HepG2 (cell line): ENCODE measurements around the gene HAUS5. TPM values are rescaled to one million over a fixed set of nuclear protein-coding genes. Genes with fewer than 3 reads are reported as not detected.

Source experiments
- DNMT3B ChIP-seq: conservative IDR thresholded peaks from 2 replicates; pipeline ENCODE4 v1.6.1; 2016; ENCODE audit warnings: missing biosample characterization, control low read depth
- ERF ChIP-seq: IDR thresholded peaks from 2 replicates; pipeline ENCODE4 v1.6.1; 2018; ENCODE audit warnings: missing biosample characterization, missing genetic modification reagents
- FOSL2 ChIP-seq: sonication (generic); formaldehyde crosslinking; IDR thresholded peaks from 2 replicates; pipeline ENCODE4 v1.4.0; 2020; ENCODE audit warnings: missing genetic modification reagents
- KDM3A ChIP-seq: IDR thresholded peaks from 2 replicates; pipeline ENCODE4 v1.6.1; 2018; ENCODE audit warnings: low read depth, missing compliant biosample characterization
- MAF1 ChIP-seq: sonication (generic); formaldehyde crosslinking; IDR thresholded peaks from 2 replicates; pipeline ENCODE4 v1.5.0; 2020; ENCODE audit warnings: missing genetic modification reagents, borderline replicate concordance
- ONECUT2 ChIP-seq: sonication (generic); formaldehyde crosslinking; IDR thresholded peaks from 2 replicates; pipeline ENCODE4 v1.4.0; 2020; ENCODE audit warnings: missing genetic modification reagents
- POLR2AphosphoS5 ChIP-seq: IDR thresholded peaks from 2 replicates; pipeline ENCODE4 v1.6.1; 2012; ENCODE audit warnings: low read depth, low read length
- TFDP2 ChIP-seq: sonication (generic); formaldehyde crosslinking; IDR thresholded peaks from 2 replicates; pipeline ENCODE4 v1.4.0; 2020; ENCODE audit warnings: missing genetic modification reagents
- TP53 ChIP-seq: sonication (generic); formaldehyde crosslinking; conservative IDR thresholded peaks from 2 replicates; pipeline ENCODE4 v1.4.0; 2020; ENCODE audit warnings: missing genetic modification reagents
- ZNF160 ChIP-seq: sonication (generic); formaldehyde crosslinking; IDR thresholded peaks from 2 replicates; pipeline ENCODE4 v1.8.0; 2022; ENCODE audit warnings: mild to moderate bottlenecking, inconsistent platforms, missing genetic modification reagents
- ZNF292 ChIP-seq: sonication (generic); formaldehyde crosslinking; IDR thresholded peaks from 2 replicates; pipeline ENCODE4 v1.8.1; 2022; ENCODE audit warnings: mild to moderate bottlenecking, low read depth, missing genetic modification reagents, borderline replicate concordance
- ZNF746 ChIP-seq: sonication (generic); formaldehyde crosslinking; IDR thresholded peaks from 2 replicates; pipeline ENCODE4 v1.8.0; 2022; ENCODE audit warnings: mild to moderate bottlenecking, missing genetic modification reagents
- ZNF772 ChIP-seq: sonication (generic); formaldehyde crosslinking; IDR thresholded peaks from 2 replicates; pipeline ENCODE4 v1.5.0; 2020; ENCODE audit warnings: mild to moderate bottlenecking, missing genetic modification reagents
- ZNF777 ChIP-seq: sonication (generic); formaldehyde crosslinking; IDR thresholded peaks from 2 replicates; pipeline ENCODE4 v1.4.0; 2020; ENCODE audit warnings: missing genetic modification reagents
- ZNF780A ChIP-seq: sonication (generic); formaldehyde crosslinking; IDR thresholded peaks from 2 replicates; pipeline ENCODE4 v1.8.0; 2022; ENCODE audit warnings: mild to moderate bottlenecking, missing genetic modification reagents, moderate library complexity
- polyA plus RNA-seq, 8 experiments: library from polyadenylated mRNA; depleted of rRNA in 3 of 8; stranded (reverse) in 7 of 8; unstranded in 1 of 8; fragments of >200 nt; fragmentation: Illumina TruSeq in 4 of 8; extraction: Trizol in 4 of 8; gene quantifications; 2 replicates each; pipeline versions ENCODE4 v1.2.1 to v1.2.3, GENCODE V29; 2011 to 2016; ENCODE audit warnings: low read depth in 4 of 8, missing spikeins in 1 of 8, mixed read lengths in 1 of 8; ENCODE audit not compliant: insufficient read depth in 1 of 8
- total RNA-seq, 5 experiments: library from RNA; depleted of rRNA; stranded (reverse); fragments of >200 nt; fragmentation: Illumina TruSeq; extraction: Trizol; gene quantifications; 2 replicates each; pipeline ENCODE4 v1.2.3, GENCODE V29; 2016; ENCODE audit warnings: low read depth in 1 of 5
- TF ChIP-seq, protein P1 (sequence below): sonication (generic); formaldehyde crosslinking; IDR thresholded peaks from 2 replicates; pipeline ENCODE4 v1.5.0; 2020; ENCODE audit warnings: mild to moderate bottlenecking, missing genetic modification reagents
- TF ChIP-seq, protein P2 (sequence below): sonication (generic); formaldehyde crosslinking; IDR thresholded peaks from 2 replicates; pipeline ENCODE4 v1.8.1; 2023; ENCODE audit warnings: missing genetic modification reagents, mild to moderate bottlenecking, borderline replicate concordance
- TF ChIP-seq, protein P3 (sequence below): sonication (generic); formaldehyde crosslinking; IDR thresholded peaks from 2 replicates; pipeline ENCODE4 v1.9.0; 2021; ENCODE audit warnings: missing genetic modification reagents, mild to moderate bottlenecking, borderline replicate concordance
- TF ChIP-seq, protein P4 (sequence below): sonication (generic); formaldehyde crosslinking; IDR thresholded peaks from 2 replicates; pipeline ENCODE4 v1.4.0; 2020; ENCODE audit warnings: missing genetic modification reagents

The HAUS5 gene
- total and polyA plus RNA-seq, 2 of the 13 experiments (the other 11 are each of a cell fraction or from before 2014, with no cell fraction given), result 10.3 to 17.7 TPM

- TF ChIP-seq MAF1 (CRISPR knock-in tag) (no peak), ZNF772 (peak; percentile 86), ZNF780A (0 out of 2 replicates have a peak, but pooled peaks have one; percentile 47), ERF (peak; percentile 69), POLR2AphosphoS5 (peak; percentile 77), ZNF160 (peak; percentile 73), ONECUT2 (CRISPR knock-in tag) (no peak), KDM3A (no peak; the same call in 1 of the 2 replicates), ZNF777 (CRISPR knock-in tag) (peak; percentile 98), ZNF292 (no peak), DNMT3B (CRISPR knock-in tag) (no peak), ZNF746 (no peak; the same call in 1 of the 2 replicates), FOSL2 (no peak; the same call in 1 of the 2 replicates), TP53 (CRISPR knock-in tag) (no peak), TFDP2 (CRISPR knock-in tag) (peak; percentile 90)
- TF ChIP-seq, protein P1, sequence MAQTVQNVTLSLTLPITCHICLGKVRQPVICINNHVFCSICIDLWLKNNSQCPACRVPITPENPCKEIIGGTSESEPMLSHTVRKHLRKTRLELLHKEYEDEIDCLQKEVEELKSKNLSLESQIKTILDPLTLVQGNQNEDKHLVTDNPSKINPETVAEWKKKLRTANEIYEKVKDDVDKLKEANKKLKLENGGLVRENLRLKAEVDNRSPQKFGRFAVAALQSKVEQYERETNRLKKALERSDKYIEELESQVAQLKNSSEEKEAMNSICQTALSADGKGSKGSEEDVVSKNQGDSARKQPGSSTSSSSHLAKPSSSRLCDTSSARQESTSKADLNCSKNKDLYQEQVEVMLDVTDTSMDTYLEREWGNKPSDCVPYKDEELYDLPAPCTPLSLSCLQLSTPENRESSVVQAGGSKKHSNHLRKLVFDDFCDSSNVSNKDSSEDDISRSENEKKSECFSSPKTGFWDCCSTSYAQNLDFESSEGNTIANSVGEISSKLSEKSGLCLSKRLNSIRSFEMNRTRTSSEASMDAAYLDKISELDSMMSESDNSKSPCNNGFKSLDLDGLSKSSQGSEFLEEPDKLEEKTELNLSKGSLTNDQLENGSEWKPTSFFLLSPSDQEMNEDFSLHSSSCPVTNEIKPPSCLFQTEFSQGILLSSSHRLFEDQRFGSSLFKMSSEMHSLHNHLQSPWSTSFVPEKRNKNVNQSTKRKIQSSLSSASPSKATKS (CRISPR knock-in tag), result no peak
- TF ChIP-seq, protein P2, sequence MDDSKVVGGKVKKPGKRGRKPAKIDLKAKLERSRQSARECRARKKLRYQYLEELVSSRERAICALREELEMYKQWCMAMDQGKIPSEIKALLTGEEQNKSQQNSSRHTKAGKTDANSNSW (CRISPR knock-in tag), result peak; percentile 83; the same call in 1 of the 2 replicates
- TF ChIP-seq, protein P3, sequence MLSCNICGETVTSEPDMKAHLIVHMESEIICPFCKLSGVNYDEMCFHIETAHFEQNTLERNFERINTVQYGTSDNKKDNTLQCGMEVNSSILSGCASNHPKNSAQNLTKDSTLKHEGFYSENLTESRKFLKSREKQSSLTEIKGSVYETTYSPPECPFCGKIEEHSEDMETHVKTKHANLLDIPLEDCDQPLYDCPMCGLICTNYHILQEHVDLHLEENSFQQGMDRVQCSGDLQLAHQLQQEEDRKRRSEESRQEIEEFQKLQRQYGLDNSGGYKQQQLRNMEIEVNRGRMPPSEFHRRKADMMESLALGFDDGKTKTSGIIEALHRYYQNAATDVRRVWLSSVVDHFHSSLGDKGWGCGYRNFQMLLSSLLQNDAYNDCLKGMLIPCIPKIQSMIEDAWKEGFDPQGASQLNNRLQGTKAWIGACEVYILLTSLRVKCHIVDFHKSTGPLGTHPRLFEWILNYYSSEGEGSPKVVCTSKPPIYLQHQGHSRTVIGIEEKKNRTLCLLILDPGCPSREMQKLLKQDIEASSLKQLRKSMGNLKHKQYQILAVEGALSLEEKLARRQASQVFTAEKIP, result no peak
- TF ChIP-seq, protein P4, sequence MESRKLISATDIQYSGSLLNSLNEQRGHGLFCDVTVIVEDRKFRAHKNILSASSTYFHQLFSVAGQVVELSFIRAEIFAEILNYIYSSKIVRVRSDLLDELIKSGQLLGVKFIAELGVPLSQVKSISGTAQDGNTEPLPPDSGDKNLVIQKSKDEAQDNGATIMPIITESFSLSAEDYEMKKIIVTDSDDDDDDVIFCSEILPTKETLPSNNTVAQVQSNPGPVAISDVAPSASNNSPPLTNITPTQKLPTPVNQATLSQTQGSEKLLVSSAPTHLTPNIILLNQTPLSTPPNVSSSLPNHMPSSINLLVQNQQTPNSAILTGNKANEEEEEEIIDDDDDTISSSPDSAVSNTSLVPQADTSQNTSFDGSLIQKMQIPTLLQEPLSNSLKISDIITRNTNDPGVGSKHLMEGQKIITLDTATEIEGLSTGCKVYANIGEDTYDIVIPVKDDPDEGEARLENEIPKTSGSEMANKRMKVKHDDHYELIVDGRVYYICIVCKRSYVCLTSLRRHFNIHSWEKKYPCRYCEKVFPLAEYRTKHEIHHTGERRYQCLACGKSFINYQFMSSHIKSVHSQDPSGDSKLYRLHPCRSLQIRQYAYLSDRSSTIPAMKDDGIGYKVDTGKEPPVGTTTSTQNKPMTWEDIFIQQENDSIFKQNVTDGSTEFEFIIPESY (CRISPR knock-in tag), result no peak
These were observed 31.0 kb downstream of the HAUS5 start (continued) for GRCh38 chr19:35643255-35644205.
